ENCODE measurements around the gene GSTO2. TPM values are rescaled to one million over a fixed set of nuclear protein-coding genes. Genes with fewer than 3 reads are reported as not detected.
A peak's percentile ranks its signal among the peaks of the same experiment; 100 is the strongest.

GSTO2 gene
- total RNA-seq, 1 donor, result 3.4 TPM

- no peak for TF ChIP-seq CTCF (IDR thresholded peaks at IDR 0.05; ENCODE audit: insufficient read depth, low read length)
- no peak overlapping the region for H3K4me3 ChIP-seq (ENCODE audit: low read depth, low read length)
- DNase-seq (ENCODE audit: low read depth), result no peak
Observed at GRCh38 chr10:104253106-104253505, 15.9 kb upstream of the GSTO2 start.

GRCh38 chr10:104253606-104254410 is 15.2 kb upstream of the GSTO2 start:
- peak overlapping the region; percentile 84 for H3K4me3 ChIP-seq (ENCODE audit: low read depth, low read length)
- TF ChIP-seq CTCF (IDR thresholded peaks at IDR 0.05; ENCODE audit: insufficient read depth, low read length), result no peak
- no peak for DNase-seq (ENCODE audit: low read depth)

- peak; percentile 72 for DNase-seq (ENCODE audit: low read depth)
- peak within 1 kb of the TSS; percentile 84 for H3K4me3 ChIP-seq (ENCODE audit: low read depth, low read length)
- peak; percentile 17 for TF ChIP-seq CTCF (IDR thresholded peaks at IDR 0.05; ENCODE audit: insufficient read depth, low read length)
Observed at GRCh38 chr10:104254493-104255310, 14.3 kb upstream of the GSTO2 start, which contains the start of gene GSTO1. TSS of gene GSTO1 (plus strand) at chr10:104254892. CDS start at chr10:104254929, 37 bp downstream.

GRCh38 chr10:104255311-104255981 is 13.5 kb upstream of the GSTO2 start:
- no peak for TF ChIP-seq CTCF (IDR thresholded peaks at IDR 0.05; ENCODE audit: insufficient read depth, low read length)
- H3K4me3 ChIP-seq (ENCODE audit: low read depth, low read length), result peak overlapping the region; percentile 84
- DNase-seq (ENCODE audit: low read depth), result peak; percentile 62

GRCh38 chr10:104256335-104256961 is 12.5 kb upstream of the GSTO2 start:
- DNase-seq (ENCODE audit: low read depth), result peak; percentile 29
- no peak for TF ChIP-seq CTCF (IDR thresholded peaks at IDR 0.05; ENCODE audit: insufficient read depth, low read length)
- H3K4me3 ChIP-seq (ENCODE audit: low read depth, low read length), result peak overlapping the region; percentile 84

- no peak overlapping the region for H3K4me3 ChIP-seq (ENCODE audit: low read depth, low read length)
- no peak for DNase-seq (ENCODE audit: low read depth)
- no peak for TF ChIP-seq CTCF (IDR thresholded peaks at IDR 0.05; ENCODE audit: insufficient read depth, low read length)
Observed at GRCh38 chr10:104257235-104257634, 11.7 kb upstream of the GSTO2 start.
